ENCODE data around the gene NELFB.

Gene NELFB

GRCh38 chr9:137303893-137304382 is 48.8 kb downstream of the NELFB start:
- no peak for DNase-seq

GRCh38 chr9:137304383-137305059 is 49.4 kb downstream of the NELFB start:
- no peak for DNase-seq

GRCh38 chr9:137305060-137305797 is 50.1 kb downstream of the NELFB start:
- peak; percentile 63 to 78 for DNase-seq

DNA sequence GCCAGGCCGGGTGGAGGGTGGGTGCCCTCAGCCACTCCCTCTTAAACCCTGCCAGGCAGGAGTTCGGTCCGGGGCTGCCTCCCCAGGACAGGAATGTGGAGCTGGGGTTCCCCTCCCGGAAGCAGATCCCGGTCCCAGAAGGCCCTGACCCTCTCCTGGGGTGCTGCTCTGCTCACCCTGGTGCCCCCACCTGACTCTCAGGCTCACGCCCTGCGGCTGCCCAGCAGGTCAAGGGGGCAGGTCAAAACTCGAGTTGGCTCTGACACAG is 50.6 kb downstream of the NELFB start:
- no peak for DNase-seq

- DNase-seq, result no peak
These were observed 51.1 kb downstream of the NELFB start for GRCh38 chr9:137306066-137306849.

DNA sequence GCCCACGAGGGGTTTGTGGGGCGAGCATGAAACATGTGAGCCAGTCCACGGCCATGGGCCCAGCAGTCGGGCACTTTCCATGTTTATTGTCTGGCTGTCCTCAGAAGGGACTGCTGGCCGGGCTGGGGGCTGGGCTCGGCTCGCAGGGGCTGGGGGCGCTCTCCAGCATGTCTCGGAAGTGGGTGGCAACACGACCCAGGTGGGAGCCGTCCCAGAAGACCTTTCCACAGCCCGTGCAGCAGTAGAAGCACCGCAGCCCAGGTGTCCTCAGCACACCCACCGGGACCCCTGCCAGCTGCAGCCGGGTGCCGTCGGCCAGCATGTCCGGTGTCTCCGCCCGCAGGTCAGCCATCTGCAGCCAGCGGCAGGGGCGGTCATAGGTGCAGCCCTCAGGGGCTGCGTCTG is 51.7 kb downstream of the NELFB start:
- no peak for DNase-seq

GRCh38 chr9:137307255-137308056 is 52.3 kb downstream of the NELFB start:
- no peak for DNase-seq

- DNase-seq, result no peak
These were observed 53.0 kb downstream of the NELFB start for GRCh38 chr9:137308057-137308619.

- no peak for DNase-seq
These were observed 54.5 kb downstream of the NELFB start for GRCh38 chr9:137309368-137310188.

DNA sequence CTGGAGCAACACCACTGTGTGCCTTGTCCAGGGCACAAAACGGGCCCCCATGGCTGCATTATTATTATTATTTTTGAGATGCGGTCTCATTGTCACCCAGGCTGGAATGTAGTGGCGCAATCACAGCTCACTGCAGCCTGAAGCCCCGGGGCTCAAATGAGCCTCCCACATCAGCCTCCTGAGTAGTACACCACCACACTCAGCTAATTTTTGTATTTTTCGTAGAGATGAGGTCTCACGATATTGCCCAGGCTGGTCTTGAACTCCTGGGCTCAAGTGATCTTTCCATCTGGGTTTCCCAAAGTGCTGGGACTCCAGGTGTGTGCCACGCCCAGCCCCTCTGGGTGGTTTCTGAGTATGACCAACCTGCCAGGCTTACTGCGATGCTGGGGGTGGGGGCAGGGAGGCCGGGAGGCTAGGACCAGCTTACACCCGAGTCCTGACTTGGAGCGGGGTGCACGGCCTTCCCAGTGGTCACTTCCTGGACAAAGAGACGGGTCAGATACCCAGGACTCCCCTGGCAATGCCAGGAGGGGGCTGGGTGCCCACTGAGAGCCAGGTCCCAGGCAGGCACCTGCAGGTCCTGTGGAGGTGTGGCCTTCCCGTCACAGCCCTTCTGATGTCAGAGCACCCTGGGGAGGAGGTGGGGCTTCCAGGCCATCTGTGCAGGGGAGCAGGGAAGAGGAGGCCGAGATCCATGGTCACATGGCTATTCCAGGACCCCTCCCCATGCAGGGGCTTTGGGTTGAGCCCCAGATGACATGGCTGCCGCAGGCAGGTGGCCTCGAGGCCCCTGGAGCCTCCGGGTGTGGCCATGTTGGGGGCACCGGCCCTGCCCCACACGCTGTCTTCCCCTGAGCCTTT is 55.3 kb downstream of the NELFB start:
- DNase-seq, result no peak

DNA sequence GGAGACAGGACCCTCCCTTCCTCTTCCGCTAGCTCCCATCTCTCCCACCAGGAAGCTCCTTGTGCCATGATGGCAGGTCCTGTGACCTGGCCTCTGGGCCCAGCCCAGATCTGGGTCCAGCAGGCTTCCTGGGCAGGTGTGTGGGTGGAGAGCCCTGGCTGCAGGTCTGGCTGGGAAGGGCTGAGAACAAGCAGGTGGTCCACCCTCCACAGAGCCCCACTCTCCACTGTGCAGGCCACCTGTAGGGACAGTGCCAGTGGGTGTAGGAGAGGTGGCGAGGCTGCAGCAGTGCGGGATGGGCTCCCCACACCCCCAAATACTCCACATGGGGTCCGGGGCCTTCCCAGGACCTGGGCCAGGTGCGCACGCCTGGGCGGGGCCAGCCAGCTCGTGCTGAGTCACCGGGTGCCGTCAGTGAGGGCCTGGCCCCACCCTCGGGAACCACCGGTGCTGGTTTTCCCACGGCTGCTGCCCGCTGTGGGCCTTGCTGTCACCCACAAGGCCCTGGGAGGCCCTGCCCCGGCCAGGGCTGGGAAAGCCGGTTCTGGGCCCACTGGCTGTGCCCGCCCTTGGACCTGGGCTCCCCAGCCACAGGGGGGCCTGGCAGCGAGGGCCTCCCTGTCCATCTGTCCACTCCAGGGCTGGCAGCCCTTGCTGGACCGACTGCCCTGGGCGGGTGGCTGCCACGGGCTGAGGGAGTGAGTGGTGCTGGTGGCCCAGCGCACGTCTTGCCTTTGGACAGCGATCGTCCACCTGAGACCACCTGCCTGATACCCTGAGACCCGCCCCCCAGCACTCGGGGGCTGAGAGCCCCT is 56.3 kb downstream of the NELFB start:
- peak in 1 of 2 donors; percentile 40 for DNase-seq

- no peak for DNase-seq
These were observed 57.1 kb downstream of the NELFB start for GRCh38 chr9:137311986-137312851.

- peak in 1 of 2 donors; percentile 16 for DNase-seq
These were observed 57.8 kb downstream of the NELFB start for GRCh38 chr9:137312852-137313325.

DNA sequence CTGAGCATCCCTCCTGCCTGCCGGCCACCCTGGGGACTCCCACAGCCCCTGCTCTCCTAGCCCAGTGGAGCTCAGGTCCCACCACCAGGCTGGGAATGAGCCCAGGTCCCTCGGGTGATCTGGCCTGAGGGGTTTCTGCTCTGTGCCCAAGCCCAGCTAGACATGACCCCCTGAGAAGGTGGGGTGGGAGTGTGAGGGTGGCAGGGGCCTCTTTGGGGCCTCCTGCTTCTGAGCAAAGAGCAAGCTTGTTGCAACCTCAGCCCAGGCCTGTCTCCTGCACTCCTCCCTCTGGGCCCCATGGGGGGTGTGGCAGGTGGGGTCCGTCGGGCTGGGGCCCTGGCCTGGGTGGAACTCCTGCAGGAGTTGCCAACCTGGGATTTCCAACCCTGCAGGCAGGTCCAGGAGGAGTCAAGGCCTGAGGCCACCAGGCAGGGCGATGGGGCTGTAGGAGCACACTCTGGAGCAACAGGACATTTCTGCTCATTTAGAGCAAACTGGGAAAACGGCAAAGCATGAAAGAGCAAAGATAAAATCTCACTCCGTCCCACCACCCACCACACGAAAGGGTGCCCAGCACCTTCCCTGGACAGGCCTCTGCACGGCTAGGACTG is 58.3 kb downstream of the NELFB start:
- peak in 1 of 2 donors; percentile 14 for DNase-seq

- no peak for DNase-seq
These were observed 58.9 kb downstream of the NELFB start for GRCh38 chr9:137313956-137314560.

- peak in 1 of 2 donors; percentile 15 for DNase-seq
These were observed 59.7 kb downstream of the NELFB start for GRCh38 chr9:137314561-137315560.
